GM21447 (cell line): ENCODE results near the gene CCL16.
"Not testable (repeated sequence)": the region's sequence is repeated elsewhere in the genome, so short reads cannot be mapped to it uniquely, and the experiment has no call there.

Experiments used
- ATAC-seq: cut with Tn5 transposase; IDR thresholded peaks from one replicate; pipeline ENCODE4 v1.9.1; 2021; ENCODE audit not compliant: unreplicated experiment

CCL16 gene

DNA sequence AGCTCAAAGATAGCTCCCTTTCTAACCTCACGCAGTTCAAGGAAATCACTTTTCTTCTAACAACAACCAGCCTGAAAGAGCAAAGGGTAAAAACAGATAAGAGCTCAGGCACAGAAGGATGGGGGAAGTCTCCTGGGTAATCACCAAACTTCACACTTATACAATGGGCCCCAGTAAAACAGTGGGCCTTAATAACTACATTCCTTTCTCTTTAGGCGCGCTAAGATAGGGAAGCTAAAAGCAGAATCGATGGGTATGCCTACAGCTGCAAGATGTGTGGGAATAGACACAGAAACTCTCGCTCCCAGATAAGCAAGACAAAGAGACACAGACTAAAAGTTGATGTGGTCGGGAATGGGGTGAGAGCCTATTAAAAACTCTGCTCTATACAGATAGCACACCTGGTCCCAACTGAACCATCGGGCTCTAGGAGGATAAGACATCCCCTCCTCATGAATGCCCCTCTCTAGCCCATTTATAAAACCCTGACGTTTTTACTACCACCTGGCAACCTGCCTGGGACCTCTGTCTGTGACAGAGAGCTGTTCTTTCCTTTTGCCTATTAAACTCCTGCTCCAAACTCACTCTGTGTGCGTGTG is 38.6 kb downstream of the CCL16 start:
- no peak for ATAC-seq

DNA sequence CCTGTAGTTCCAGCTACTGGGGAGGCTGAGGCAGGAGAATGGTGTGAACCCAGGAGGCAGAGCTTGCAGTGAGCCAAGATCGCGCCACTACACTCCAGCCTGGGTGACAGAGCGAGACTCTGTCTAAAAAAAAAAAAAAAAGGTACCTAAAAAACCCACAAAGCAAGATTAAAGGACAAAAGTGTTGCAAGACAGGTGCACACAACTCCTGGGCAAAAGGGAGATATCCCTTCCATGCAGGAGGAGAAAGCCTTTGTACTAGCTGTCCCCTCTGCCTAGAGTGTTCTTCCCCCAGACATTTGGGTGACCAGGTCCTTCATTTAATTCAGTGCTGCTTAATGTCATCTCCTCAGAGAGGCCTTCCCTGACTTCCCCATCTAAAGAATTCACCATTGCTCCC is 42.8 kb downstream of the CCL16 start:
- ATAC-seq = not testable (repeated sequence)

DNA sequence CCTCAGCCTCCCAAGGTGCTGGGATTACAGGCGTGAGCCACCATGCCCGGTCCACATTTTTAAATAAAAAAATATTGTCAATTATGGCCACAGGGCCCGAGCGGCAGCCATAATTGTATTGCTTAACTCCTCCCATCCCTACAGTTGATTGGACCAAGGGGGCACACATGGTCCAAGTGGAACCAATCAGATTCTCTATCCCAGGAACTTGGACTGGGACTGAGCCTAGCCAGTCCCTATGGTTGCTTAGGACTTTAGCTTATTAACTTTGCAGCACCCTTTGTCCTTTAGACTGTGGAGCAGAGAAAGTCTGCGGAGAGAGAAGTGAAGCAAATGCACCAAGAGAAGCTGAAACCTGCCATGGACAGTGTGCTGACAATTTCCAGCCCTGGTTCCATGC is 45.2 kb downstream of the CCL16 start:
- no peak for ATAC-seq

DNA sequence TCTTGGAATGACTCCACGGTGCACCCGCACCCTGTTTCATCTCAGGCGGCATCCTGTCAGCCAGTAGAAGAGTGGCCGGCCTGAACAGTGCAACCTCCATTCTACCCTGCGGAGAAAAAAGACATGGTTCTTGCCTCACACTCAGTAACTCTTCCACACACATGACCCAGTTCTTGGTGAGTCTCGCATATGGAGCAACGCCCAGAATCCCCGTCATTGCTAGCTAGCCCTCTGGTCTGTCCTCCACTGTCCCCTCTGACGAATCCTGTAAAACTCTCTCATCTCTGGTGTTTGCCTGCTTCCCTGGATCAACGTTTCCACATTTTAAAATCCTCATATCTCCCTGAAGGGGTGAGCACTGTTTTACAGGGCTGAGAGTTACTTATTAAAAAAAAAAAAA is 46.5 kb downstream of the CCL16 start:
- no peak for ATAC-seq

DNA sequence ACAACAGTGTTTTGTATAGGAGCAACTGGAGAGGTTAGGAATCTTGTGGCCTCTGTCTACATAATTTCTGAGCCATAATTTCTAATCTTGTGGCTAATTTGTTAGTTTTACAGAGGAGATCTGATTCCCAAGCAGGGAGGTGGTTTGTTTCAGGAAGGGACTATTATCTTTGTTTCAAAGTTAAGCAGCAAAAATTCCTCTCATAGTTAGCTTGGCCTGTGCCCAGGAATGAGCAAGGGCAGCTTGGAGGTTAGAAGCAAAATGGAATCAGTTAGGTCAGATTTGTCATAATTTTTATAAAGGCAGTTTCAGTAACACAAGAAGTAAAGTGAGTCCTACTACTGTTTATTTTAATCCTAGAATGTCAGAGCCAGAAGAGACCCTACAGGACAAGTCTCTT is 48.7 kb downstream of the CCL16 start:
- no peak for ATAC-seq

DNA sequence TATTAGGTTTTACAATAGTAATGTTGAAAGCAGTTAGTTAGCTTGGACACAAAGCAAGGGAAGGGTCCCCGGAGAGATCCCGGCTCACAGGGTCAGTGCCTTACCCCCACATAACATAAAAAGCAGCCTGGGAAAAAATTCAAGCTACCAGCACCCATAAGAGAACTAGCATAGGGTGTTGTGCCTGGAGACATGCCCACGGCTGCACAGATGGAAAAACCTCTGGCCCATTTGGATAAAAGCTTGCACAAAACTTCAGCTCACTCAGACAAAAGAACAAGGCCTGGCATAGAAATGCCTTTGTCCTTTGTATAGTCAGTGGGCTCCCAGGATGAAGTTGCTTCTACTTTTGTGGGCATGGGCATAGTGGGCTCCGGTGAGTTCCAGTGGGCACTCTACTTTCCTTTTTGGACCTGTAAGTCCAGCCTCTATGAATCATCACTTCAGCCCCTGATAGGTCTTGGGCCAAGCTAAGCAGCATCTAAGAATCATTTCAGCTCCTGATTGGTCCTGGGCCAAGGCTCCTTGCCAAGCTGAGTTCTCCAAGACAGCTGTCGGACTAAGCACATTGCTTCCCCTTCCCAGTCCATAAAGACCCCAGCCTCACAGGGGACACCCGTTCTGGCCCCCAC is 49.4 kb downstream of the CCL16 start:
- no peak for ATAC-seq

DNA sequence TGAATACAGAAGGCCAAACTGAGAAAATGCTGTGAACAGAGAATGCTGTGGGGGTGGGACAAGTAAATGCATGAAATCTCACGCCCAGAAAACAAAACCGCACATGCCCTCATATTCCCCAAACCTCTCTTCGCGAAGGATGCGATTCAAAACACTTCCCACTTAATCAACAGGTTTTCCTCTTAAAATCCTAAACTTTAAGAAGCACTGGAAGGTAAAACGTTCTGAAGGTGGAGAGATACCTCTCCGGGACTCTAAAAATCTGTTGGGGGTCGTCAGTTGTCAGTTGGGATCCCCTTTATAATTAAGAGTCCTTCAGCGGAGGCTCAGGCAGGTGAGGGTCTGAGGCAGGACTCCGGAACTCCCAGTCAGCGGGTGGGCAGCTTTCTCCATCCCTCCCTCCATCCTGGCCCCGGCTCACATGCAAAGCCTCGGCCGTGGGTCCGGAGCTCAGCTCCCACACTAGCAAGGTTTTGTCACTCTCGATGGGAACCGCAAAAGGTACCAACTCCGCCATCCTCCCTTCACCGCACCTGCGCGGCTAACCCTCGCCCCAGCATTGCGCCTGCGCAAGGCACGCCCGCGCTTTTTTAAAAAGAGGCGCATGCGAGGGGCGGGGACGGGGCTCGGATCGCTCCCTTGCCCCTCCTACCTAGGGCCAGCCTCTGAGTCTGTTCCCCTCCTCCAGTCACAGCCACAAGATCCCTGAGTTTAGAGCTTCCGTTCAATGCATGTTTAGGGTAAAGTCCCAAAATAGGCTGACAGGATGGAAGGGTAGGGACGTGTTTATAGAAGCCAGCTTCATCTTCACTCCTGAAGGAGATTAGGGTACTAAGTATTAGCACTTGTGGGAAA is 50.9 kb downstream of the CCL16 start, which contains the start of gene RDM1:
Gene RDM1, minus strand, starts transcription at position 563 of the 855 bp plus-strand sequence. Its CDS starts 46 bp downstream, at position 517.
- no peak for ATAC-seq

DNA sequence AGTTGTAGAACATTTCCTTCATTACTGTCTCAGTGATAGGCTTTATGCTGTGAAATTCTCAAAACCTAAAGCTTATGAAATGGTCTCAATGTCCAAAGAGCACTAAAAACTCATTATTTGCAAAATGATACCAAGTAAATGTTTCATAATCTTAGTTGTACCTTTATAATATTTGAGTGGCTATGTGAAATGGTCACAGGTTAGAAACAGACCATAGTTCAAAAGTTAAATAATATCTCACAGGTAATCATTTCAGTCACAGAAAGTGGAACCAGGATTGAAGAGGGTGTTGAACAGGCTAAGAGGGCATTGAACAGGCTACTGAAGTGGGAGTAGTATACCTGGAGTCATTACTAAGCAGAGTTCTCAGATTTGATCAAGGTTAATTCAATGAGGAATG is 53.6 kb downstream of the CCL16 start:
- ATAC-seq = no peak
